ENCODE results near the gene XCR1.

DNA sequence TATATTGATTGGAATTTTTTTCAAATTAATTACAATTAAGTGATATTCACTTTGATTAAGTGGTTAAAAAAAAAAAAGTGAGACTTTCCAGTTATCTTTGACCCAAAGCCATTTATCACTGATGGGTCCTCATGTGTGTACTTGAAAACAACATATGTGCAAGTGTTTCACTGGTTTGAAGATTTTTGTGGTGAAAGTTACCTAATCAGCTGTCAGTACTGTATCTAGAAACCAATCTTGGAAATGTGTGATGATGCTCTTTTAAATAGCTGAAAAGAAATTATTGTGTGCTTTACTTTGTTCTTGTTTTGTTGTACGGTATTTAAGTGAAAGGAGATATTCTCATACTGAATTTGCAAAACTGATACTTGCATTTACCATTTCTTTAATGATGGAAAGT is 11.6 kb upstream of the XCR1 start:
- TF ChIP-seq POLR2AphosphoS5 (IDR thresholded peaks at IDR 0.05; ENCODE audit: low read depth, low read length) (no peak), TCF7L2 (IDR thresholded peaks at IDR 0.05; ENCODE audit: borderline replicate concordance, extremely low read depth, insufficient read depth, insufficient read length) (no peak), POLR2A (IDR thresholded peaks at IDR 0.05; ENCODE audit: borderline replicate concordance, extremely low read depth, insufficient read depth, insufficient read length) (no peak), EGR1 (IDR thresholded peaks at IDR 0.05; ENCODE audit: low read depth) (no peak), EZH2 (IDR thresholded peaks at IDR 0.05) (no peak), ELF1 (IDR thresholded peaks at IDR 0.05; ENCODE audit: borderline replicate concordance, low read depth) (no peak)
- TF ChIP-seq, protein P1, sequence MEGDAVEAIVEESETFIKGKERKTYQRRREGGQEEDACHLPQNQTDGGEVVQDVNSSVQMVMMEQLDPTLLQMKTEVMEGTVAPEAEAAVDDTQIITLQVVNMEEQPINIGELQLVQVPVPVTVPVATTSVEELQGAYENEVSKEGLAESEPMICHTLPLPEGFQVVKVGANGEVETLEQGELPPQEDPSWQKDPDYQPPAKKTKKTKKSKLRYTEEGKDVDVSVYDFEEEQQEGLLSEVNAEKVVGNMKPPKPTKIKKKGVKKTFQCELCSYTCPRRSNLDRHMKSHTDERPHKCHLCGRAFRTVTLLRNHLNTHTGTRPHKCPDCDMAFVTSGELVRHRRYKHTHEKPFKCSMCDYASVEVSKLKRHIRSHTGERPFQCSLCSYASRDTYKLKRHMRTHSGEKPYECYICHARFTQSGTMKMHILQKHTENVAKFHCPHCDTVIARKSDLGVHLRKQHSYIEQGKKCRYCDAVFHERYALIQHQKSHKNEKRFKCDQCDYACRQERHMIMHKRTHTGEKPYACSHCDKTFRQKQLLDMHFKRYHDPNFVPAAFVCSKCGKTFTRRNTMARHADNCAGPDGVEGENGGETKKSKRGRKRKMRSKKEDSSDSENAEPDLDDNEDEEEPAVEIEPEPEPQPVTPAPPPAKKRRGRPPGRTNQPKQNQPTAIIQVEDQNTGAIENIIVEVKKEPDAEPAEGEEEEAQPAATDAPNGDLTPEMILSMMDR (IDR thresholded peaks at IDR 0.05 in 2 of 3, conservative IDR thresholded peaks at IDR 0.05 in 1 of 3; ENCODE audit: borderline replicate concordance in 1 of 3, insufficient read depth in 1 of 3, low read depth in 2 of 3, low read length in 2 of 3) = no peak

Data from HCT116 (cell line).